ENCODE data around the gene IL17C. TPM values are rescaled to one million over a fixed set of nuclear protein-coding genes. Genes with fewer than 3 reads are reported as not detected.
A peak's percentile ranks its signal among the peaks of the same experiment; 100 is the strongest.

IL17C gene
- total and polyA plus RNA-seq, 8 donors, result 0.87 to 1.2 TPM; not detected in 6

DNA sequence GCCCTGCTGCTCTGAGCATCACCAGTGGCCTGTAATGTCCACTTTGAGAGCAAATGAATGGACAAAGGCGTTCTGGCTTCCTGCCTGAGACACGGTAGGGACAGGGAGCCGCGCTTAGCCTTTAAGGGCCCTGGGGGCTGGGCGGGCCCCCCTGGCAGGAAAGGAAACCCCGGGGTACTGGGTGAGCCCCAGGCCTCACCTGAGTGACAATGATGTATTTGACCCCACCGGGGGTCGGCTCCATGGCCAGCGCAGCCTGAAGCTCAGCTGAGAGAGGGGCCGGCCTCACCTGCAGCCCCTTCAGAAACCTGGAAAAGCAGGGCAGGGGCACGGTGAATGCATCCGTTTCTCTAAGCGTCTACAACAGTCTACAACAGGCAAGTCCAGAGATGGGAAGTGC lies 14.7 kb downstream of the IL17C start:
- no peaks in the 10 kb centered on the region for H3K9me3 ChIP-seq
- 85 to 95% (median 92%) methylated on average over 12 to 13 of the region's 13 CpGs for WGBS, 5 donors
- no peak overlapping the region for H3K4me3 ChIP-seq
- H3K27me3 ChIP-seq, result no peaks in the 10 kb centered on the region
- TF ChIP-seq, protein P1, sequence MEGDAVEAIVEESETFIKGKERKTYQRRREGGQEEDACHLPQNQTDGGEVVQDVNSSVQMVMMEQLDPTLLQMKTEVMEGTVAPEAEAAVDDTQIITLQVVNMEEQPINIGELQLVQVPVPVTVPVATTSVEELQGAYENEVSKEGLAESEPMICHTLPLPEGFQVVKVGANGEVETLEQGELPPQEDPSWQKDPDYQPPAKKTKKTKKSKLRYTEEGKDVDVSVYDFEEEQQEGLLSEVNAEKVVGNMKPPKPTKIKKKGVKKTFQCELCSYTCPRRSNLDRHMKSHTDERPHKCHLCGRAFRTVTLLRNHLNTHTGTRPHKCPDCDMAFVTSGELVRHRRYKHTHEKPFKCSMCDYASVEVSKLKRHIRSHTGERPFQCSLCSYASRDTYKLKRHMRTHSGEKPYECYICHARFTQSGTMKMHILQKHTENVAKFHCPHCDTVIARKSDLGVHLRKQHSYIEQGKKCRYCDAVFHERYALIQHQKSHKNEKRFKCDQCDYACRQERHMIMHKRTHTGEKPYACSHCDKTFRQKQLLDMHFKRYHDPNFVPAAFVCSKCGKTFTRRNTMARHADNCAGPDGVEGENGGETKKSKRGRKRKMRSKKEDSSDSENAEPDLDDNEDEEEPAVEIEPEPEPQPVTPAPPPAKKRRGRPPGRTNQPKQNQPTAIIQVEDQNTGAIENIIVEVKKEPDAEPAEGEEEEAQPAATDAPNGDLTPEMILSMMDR (IDR thresholded peaks at IDR 0.05), result no peak
- TF ChIP-seq POLR2A (IDR thresholded peaks at IDR 0.05) (no peak), EP300 (IDR thresholded peaks at IDR 0.05) (no peak), POLR2AphosphoS5 (IDR thresholded peaks at IDR 0.05) (no peak)
- peaks cover 7 to 61% (median 54%) of the 10 kb centered on the region in 4 donors for H3K36me3 ChIP-seq
- intact Hi-C loops (cut with DNase I; ENCODE audit: low total_unique reads), result no loop called here
- H3K4me1 ChIP-seq, result peaks cover 27 to 35% (median 31%) of the 10 kb centered on the region in 4 donors
- peak overlapping the region in 1 of 5 donors; percentile 91 for H3K27ac ChIP-seq
- no peak for DNase-seq

DNA sequence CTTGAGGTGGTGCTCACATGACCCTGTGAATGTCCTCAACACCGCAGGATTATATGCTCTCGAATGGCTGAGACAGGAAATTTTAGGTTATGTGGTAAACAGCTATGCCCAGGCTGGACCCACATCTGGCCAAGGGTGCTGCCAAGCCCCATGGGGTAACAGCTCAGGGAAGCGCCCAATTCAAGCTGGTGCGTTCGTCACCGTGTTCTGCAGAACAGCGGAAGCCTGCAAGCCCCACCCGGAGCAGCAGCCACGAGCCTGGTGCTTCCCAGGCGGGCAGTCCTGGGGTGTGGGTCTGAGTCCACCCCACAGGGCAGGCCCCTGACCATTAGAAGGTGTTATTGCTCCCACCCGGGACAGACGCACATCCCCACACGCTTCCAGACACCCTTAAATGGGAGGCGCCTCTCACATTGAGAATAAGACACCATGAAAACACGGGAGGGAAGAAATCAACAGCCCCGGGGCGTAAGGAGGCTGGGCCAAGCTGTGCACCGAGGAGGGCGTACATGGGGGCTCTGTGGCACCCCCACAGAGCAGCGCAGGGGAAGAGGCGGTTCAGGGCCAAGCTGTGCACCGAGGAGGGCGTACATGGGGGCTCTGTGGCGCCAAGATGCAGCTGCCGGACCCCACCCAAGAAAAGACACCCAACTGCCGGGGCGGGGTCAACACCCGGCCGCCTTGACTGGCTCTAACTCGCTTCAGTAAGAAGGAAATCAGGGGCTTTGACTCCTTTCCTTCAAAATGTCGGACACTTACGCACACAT lies 15.4 kb downstream of the IL17C start:
- no peak for DNase-seq
- Histone ChIP-seq H3K9me3 (no peaks in the 10 kb centered on the region), H3K27ac (no peak overlapping the region), H3K4me3 (no peak overlapping the region), H3K27me3 (no peaks in the 10 kb centered on the region), H3K4me1 (peaks cover 27 to 30% (median 28%) of the 10 kb centered on the region in 4 donors), H3K36me3 (peaks cover 8 to 65% (median 58%) of the 10 kb centered on the region in 4 donors)
- intact Hi-C loops (cut with DNase I; ENCODE audit: low total_unique reads), result no loop called here
- 87 to 90% (median 87%) methylated on average over 30 to 32 of the region's 32 CpGs for WGBS, 5 donors
- TF ChIP-seq EP300 (IDR thresholded peaks at IDR 0.05) (no peak), POLR2AphosphoS5 (IDR thresholded peaks at IDR 0.05) (no peak), POLR2A (IDR thresholded peaks at IDR 0.05) (no peak)
- TF ChIP-seq, protein P1 (IDR thresholded peaks at IDR 0.05), result no peak

DNA sequence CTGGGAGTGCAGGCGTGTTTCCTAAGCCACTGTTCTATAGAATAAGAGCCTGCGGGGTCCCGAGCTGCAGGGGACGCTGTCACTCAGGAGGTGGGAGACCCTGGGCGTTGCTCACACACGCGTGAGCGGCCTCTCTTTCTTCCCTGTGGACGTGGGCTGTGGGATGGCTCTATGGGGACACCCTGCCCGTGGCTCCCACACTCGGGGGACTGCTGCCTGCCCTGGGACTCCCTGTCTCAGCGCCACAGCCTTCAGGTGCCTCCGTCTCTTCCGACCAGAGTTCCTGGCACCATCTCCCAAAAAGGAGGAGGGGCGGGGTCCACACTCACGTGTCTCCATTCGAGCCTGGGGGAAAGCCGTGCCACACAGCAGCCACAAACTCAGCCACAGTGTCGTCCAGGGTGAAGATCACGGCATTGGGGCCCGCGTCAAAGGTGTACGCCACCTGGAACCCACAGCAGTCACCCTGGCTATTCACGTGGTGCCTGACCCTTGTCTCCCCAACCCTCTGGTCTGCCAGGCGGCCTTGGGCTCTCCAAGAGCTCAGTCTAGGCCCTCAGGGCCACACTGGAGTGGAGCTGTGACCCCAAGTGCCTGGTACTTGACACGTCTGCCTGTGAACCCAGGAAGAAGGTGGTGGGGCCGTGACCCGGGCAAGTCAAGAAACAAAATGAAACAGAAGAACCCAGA lies 16.1 kb downstream of the IL17C start:
- TF ChIP-seq EP300 (IDR thresholded peaks at IDR 0.05) (no peak), POLR2A (IDR thresholded peaks at IDR 0.05) (no peak)
- Histone ChIP-seq H3K27ac (no peak overlapping the region), H3K36me3 (peaks cover 8 to 65% (median 56%) of the 10 kb centered on the region in 4 donors), H3K4me3 (no peak overlapping the region), H3K27me3 (no peaks in the 10 kb centered on the region), H3K9me3 (no peaks in the 10 kb centered on the region), H3K4me1 (peaks cover 20 to 27% (median 24%) of the 10 kb centered on the region in 4 donors)
- WGBS, 5 donors, result 89 to 95% (median 89%) methylated on average over 10 to 28 of the region's 28 CpGs
- intact Hi-C loops (cut with DNase I; ENCODE audit: low total_unique reads), result no loop called here
- no peak for DNase-seq

DNA sequence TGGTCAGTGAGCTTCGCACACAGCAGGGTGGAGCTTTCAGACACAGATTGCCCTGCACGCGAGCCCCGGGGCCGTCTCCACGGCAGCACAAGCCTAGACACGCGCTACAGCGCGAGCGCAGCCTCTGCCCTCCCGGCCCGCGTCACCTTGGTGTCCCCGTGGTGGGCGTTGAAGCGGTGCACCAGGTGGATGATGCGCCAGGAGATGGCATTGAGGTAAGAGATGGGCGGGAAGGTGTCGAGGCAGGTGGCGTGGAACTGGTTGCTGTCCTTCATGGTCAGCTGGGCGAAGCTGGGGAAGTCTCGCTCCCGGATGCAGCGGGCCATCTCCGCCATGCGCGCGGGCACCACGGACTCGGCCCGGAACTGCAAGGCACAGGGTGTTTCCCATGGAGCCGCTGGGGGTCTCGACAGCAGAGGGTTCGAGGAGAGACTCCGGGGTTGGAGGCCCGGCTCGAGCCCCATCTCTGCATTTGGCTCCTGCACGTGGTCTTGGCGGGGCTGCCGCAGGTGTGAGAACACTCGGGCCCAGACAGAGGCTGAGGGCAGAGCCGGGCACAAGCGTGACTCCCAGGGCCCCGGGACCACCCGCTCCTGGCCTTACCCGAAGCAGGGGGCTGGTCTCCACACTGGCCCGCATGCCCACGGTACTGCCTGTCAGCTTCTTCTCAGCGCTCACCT lies 16.8 kb downstream of the IL17C start:
- intact Hi-C loops (cut with DNase I; ENCODE audit: low total_unique reads), result no loop called here
- DNase-seq, result no peak
- Histone ChIP-seq H3K27me3 (no peaks in the 10 kb centered on the region), H3K27ac (no peak overlapping the region), H3K9me3 (no peaks in the 10 kb centered on the region), H3K4me3 (no peak overlapping the region), H3K4me1 (peaks cover 17 to 20% (median 17%) of the 10 kb centered on the region in 4 donors), H3K36me3 (peaks cover 8 to 65% (median 57%) of the 10 kb centered on the region in 4 donors)
- TF ChIP-seq POLR2A (IDR thresholded peaks at IDR 0.05), result no peak
- TF ChIP-seq, protein P1 (IDR thresholded peaks at IDR 0.05), result no peak
- no peak for TF ChIP-seq POLR2AphosphoS5 (IDR thresholded peaks at IDR 0.05)
- TF ChIP-seq EP300 (IDR thresholded peaks at IDR 0.05), result no peak
- WGBS, 5 donors, result 95 to 97% (median 96%) methylated on average over 44 to 50 of the region's 50 CpGs
